Stimulated activated CD4-positive, alpha-beta T cell treated with anti-CD3 and anti-CD28 coated beads, Interleukin-2, amount 100 ng/mL, for 24 hours (primary cell): ENCODE data around the gene SLC41A3.
"Not testable (repeated sequence)": the region's sequence is repeated elsewhere in the genome, so short reads cannot be mapped to it uniquely, and the experiment has no call there.

Experiments used
- DNase-seq, 2 donors: peaks; one replicate each; pipeline ENCODE4 v3.0.0-alpha.2; 2020

The SLC41A3 gene

GRCh38 chr3:126082362-126083137 lies 1.4 kb downstream of the SLC41A3 start:
- no peak for DNase-seq

GRCh38 chr3:126081618-126082361 lies 2.1 kb downstream of the SLC41A3 start:
- no peak for DNase-seq

GRCh38 chr3:126080970-126081369 lies 3.0 kb downstream of the SLC41A3 start:
- DNase-seq: no peak

- no peak for DNase-seq
Measured at GRCh38 chr3:126078866-126079265, 5.1 kb downstream of the SLC41A3 start.

GRCh38 chr3:126077754-126078153 lies 6.2 kb downstream of the SLC41A3 start:
- no peak for DNase-seq

GRCh38 chr3:126076140-126076539 lies 7.8 kb downstream of the SLC41A3 start:
- DNase-seq: no peak

GRCh38 chr3:126070146-126070545 lies 13.8 kb downstream of the SLC41A3 start:
- DNase-seq: no peak

GRCh38 chr3:126067959-126068358 lies 16.0 kb downstream of the SLC41A3 start:
- no peak for DNase-seq

- DNase-seq: not testable (repeated sequence)
Measured at GRCh38 chr3:126066676-126067075, 17.2 kb downstream of the SLC41A3 start.

- DNase-seq: no peak
Measured at GRCh38 chr3:126065876-126066275, 18.0 kb downstream of the SLC41A3 start.

GRCh38 chr3:126064627-126065258 lies 19.2 kb downstream of the SLC41A3 start:
- no peak for DNase-seq

- no peak for DNase-seq
Measured at GRCh38 chr3:126063358-126063965, 20.5 kb downstream of the SLC41A3 start.

GRCh38 chr3:126061301-126062032 lies 22.5 kb downstream of the SLC41A3 start:
- DNase-seq: no peak

GRCh38 chr3:126060613-126061145 lies 23.2 kb downstream of the SLC41A3 start:
- DNase-seq: no peak

- no peak for DNase-seq
Measured at GRCh38 chr3:126058666-126059065, 25.3 kb downstream of the SLC41A3 start.

- no peak for DNase-seq
Measured at GRCh38 chr3:126057936-126058335, 26.0 kb downstream of the SLC41A3 start.

GRCh38 chr3:126057501-126057819 lies 26.5 kb downstream of the SLC41A3 start:
- DNase-seq: no peak

- DNase-seq: no peak
Measured at GRCh38 chr3:126056681-126057500, 27.0 kb downstream of the SLC41A3 start.

GRCh38 chr3:126056088-126056487 lies 27.8 kb downstream of the SLC41A3 start:
- no peak for DNase-seq

GRCh38 chr3:126054870-126055269 lies 29.1 kb downstream of the SLC41A3 start:
- no peak for DNase-seq

GRCh38 chr3:126053949-126054569 lies 29.9 kb downstream of the SLC41A3 start:
- no peak for DNase-seq
